Measurements from ENCODE around the gene S100A4. TPM values are rescaled to one million over a fixed set of nuclear protein-coding genes. Genes with fewer than 3 reads are reported as not detected.

The S100A4 gene
- total and polyA plus RNA-seq, 2 experiments from 2014 or later = 14.2 to 36.0 TPM

DNA sequence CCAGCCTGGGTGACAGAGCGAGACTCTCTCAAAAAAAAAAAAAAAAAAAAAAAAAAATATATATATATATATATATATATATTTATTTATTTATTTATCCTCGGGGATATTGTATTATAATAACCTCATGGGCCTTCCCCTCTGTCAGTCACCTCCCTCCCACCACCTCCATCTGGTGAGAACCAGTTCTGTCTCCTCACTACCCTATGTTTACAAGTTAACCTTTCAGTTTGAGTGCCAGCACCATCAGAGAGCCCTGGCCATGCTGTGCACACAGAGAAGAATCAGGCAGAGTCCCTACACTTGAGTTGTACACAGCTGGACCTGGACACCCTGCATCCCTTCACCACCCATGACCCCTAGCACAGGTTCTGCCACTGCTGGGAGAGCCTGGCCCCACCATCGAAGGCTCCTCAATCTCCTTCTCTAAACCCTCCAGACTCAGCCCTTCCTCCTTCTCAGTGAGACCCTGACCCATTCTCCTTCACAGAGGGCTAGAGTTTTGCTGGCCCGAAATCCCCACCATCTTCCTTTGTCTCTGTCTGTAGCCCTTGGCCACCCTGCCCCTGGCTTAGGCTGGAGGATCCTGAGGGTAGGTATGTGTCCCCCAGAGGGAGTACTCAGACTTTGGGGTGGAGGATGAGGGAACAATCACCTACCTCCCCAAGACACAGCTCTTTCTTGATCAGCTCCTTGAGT is 6.1 kb downstream of the S100A4 start:
- no peak for ATAC-seq
- no peak overlapping the region for H3K27ac Mint-ChIP-seq
- no peak for DNase-seq (ENCODE audit: low spot score)

DNA sequence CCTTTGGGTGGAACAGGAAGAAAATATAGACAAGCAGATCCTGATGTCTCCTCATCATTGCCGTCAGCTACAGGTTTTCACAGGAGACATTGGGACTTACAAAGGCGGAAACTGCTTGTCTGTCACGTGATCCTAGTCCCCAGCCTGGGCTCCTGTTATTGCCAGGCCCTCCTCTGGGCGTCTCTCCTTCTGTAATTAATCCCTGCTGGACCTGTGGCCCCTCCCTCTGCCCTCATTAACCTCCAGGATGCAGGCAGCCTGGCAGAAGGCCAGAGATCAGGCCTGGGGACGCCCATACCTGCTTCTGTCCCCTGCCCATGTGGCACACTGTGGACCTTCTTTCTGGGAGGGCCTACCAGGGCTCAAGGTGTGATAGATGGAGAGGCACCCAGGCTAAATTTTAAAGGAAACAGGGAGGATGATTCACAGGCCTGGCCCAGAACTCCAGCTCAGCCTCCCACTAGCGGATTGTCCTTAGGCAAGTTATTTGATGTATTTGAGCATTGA is 7.2 kb downstream of the S100A4 start:
- ATAC-seq (peak; percentile 76), DNase-seq (ENCODE audit: low spot score) (peak; percentile 85)
- H3F3A ChIP-seq (replicated peaks; ENCODE audit: low read depth) = peaks cover 6% of the 10 kb centered on the region; the same call in 1 of the 2 replicates
- H3K4me3 ChIP-seq = no peak overlapping the region
- peak overlapping the region; percentile 11; the same call in 1 of the 2 replicates for H3K27ac ChIP-seq (ENCODE audit: low read depth)
- peaks cover 29% of the 10 kb centered on the region for H3K4me1 ChIP-seq (ENCODE audit: insufficient read depth)
- Mint-ChIP-seq H3K27ac (peak overlapping the region; percentile 29; the same call in 1 of the 2 replicates), H3K36me3 (ENCODE audit: low read depth) (no peaks in the 10 kb centered on the region; the same call in 2 of the 3 replicates), H3K4me1 (peaks cover 31% of the 10 kb centered on the region), H3K9me3 (no peaks in the 10 kb centered on the region; the same call in 2 of the 3 replicates), H3K27me3 (ENCODE audit: insufficient read depth, low read depth, poor library complexity) (peaks cover 36% of the 10 kb centered on the region), H3K4me3 (no peak overlapping the region)
- no peaks in the 10 kb centered on the region for H3K36me3 ChIP-seq (ENCODE audit: insufficient read depth)
- no peaks in the 10 kb centered on the region for H3K79me2 ChIP-seq (replicated peaks; ENCODE audit: insufficient read depth)
- peaks cover 32% of the 10 kb centered on the region for H3K27me3 ChIP-seq (ENCODE audit: insufficient read depth)
- no peaks in the 10 kb centered on the region for H4K20me1 ChIP-seq (replicated peaks; ENCODE audit: insufficient read depth)
- H2AFZ ChIP-seq = peak overlapping the region; percentile 76; the same call in 1 of the 2 replicates
- peaks cover 6% of the 10 kb centered on the region; the same call in 1 of the 2 replicates for H3K9me2 ChIP-seq (ENCODE audit: insufficient read depth)
- peak overlapping the region; percentile 60; the same call in 1 of the 2 replicates for H3K4me2 ChIP-seq
- TF ChIP-seq POLR2AphosphoS5 (IDR thresholded peaks at IDR 0.05; ENCODE audit: low read depth) (peak; percentile 39; the same call in 1 of the 2 replicates), ZNF462 (CRISPR knock-in tag; IDR thresholded peaks at IDR 0.05) (no peak)
- TF ChIP-seq, protein P1, sequence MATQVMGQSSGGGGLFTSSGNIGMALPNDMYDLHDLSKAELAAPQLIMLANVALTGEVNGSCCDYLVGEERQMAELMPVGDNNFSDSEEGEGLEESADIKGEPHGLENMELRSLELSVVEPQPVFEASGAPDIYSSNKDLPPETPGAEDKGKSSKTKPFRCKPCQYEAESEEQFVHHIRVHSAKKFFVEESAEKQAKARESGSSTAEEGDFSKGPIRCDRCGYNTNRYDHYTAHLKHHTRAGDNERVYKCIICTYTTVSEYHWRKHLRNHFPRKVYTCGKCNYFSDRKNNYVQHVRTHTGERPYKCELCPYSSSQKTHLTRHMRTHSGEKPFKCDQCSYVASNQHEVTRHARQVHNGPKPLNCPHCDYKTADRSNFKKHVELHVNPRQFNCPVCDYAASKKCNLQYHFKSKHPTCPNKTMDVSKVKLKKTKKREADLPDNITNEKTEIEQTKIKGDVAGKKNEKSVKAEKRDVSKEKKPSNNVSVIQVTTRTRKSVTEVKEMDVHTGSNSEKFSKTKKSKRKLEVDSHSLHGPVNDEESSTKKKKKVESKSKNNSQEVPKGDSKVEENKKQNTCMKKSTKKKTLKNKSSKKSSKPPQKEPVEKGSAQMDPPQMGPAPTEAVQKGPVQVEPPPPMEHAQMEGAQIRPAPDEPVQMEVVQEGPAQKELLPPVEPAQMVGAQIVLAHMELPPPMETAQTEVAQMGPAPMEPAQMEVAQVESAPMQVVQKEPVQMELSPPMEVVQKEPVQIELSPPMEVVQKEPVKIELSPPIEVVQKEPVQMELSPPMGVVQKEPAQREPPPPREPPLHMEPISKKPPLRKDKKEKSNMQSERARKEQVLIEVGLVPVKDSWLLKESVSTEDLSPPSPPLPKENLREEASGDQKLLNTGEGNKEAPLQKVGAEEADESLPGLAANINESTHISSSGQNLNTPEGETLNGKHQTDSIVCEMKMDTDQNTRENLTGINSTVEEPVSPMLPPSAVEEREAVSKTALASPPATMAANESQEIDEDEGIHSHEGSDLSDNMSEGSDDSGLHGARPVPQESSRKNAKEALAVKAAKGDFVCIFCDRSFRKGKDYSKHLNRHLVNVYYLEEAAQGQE (IDR thresholded peaks at IDR 0.05; ENCODE audit: unreplicated experiment) = no peak

More for the DNA sequence above, 6.1 kb downstream of the S100A4 start:
- H3K4me3 Mint-ChIP-seq = no peak overlapping the region; the same call in 2 of the 3 replicates
- peaks cover 28% of the 10 kb centered on the region for H3K27me3 Mint-ChIP-seq (ENCODE audit: insufficient read depth, low read depth, poor library complexity)
- no peaks in the 10 kb centered on the region for H3K79me2 ChIP-seq (replicated peaks; ENCODE audit: insufficient read depth)
- peaks cover 26% of the 10 kb centered on the region for H3K4me1 ChIP-seq (ENCODE audit: insufficient read depth)
- no peak overlapping the region for H3K4me3 ChIP-seq
- H3K36me3 ChIP-seq (ENCODE audit: insufficient read depth) = no peaks in the 10 kb centered on the region
- H3K36me3 Mint-ChIP-seq (ENCODE audit: low read depth) = no peaks in the 10 kb centered on the region; the same call in 2 of the 3 replicates
- peaks cover 6% of the 10 kb centered on the region; the same call in 1 of the 2 replicates for H3F3A ChIP-seq (replicated peaks; ENCODE audit: low read depth)
- H3K9me2 ChIP-seq (ENCODE audit: insufficient read depth) = peaks cover 6% of the 10 kb centered on the region; the same call in 1 of the 2 replicates
- no peak overlapping the region for H2AFZ ChIP-seq
- H4K20me1 ChIP-seq (replicated peaks; ENCODE audit: insufficient read depth) = no peaks in the 10 kb centered on the region
- peaks cover 26% of the 10 kb centered on the region for H3K4me1 Mint-ChIP-seq
- no peak for TF ChIP-seq EZH2 (IDR thresholded peaks at IDR 0.05; ENCODE audit: low read depth, unreplicated experiment)
- no peak for TF ChIP-seq STAT1 (IDR thresholded peaks at IDR 0.05; ENCODE audit: unreplicated experiment)
- TF ChIP-seq JUNB (IDR thresholded peaks at IDR 0.05; ENCODE audit: unreplicated experiment) = no peak
- TF ChIP-seq, protein P2, sequence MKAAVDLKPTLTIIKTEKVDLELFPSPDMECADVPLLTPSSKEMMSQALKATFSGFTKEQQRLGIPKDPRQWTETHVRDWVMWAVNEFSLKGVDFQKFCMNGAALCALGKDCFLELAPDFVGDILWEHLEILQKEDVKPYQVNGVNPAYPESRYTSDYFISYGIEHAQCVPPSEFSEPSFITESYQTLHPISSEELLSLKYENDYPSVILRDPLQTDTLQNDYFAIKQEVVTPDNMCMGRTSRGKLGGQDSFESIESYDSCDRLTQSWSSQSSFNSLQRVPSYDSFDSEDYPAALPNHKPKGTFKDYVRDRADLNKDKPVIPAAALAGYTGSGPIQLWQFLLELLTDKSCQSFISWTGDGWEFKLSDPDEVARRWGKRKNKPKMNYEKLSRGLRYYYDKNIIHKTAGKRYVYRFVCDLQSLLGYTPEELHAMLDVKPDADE (IDR thresholded peaks at IDR 0.05) = no peak
- TF ChIP-seq NANOG (IDR thresholded peaks at IDR 0.05; ENCODE audit: borderline replicate concordance) = no peak
- TF ChIP-seq POLR2AphosphoS5 (IDR thresholded peaks at IDR 0.05; ENCODE audit: low read depth) = no peak
- TF ChIP-seq ZNF331 (CRISPR knock-in tag; IDR thresholded peaks at IDR 0.05; ENCODE audit: low read depth) = no peak
- no peak for TF ChIP-seq CREB1 (CRISPR knock-in tag; IDR thresholded peaks at IDR 0.05; ENCODE audit: low read depth)
- H3K4me2 ChIP-seq = no peak overlapping the region
- peaks cover 24% of the 10 kb centered on the region for H3K27me3 ChIP-seq (ENCODE audit: insufficient read depth)
- no peak overlapping the region for H3K27ac ChIP-seq (ENCODE audit: low read depth)
- H3K9me3 Mint-ChIP-seq = no peaks in the 10 kb centered on the region; the same call in 2 of the 3 replicates

Measured in GM23338 (cell line).